ENCODE results near the gene AMPD2.

The AMPD2 gene

GRCh38 chr1:109595531-109595930 lies 24.1 kb upstream of the AMPD2 start:
- H3K27ac Mint-ChIP-seq, result no peak overlapping the region
- H3K27me3 Mint-ChIP-seq (ENCODE audit: low read depth, poor library complexity), result no peaks in the 10 kb centered on the region
- no peak for DNase-seq
- peaks cover 60% of the 10 kb centered on the region for H3K36me3 Mint-ChIP-seq (ENCODE audit: low read depth)
- no peak overlapping the region for H3K4me3 Mint-ChIP-seq
- no peak for TF ChIP-seq CTCF (IDR thresholded peaks at IDR 0.05)
- no peaks in the 10 kb centered on the region for H3K4me1 Mint-ChIP-seq
- H3K9me3 Mint-ChIP-seq, result no peaks in the 10 kb centered on the region

DNA sequence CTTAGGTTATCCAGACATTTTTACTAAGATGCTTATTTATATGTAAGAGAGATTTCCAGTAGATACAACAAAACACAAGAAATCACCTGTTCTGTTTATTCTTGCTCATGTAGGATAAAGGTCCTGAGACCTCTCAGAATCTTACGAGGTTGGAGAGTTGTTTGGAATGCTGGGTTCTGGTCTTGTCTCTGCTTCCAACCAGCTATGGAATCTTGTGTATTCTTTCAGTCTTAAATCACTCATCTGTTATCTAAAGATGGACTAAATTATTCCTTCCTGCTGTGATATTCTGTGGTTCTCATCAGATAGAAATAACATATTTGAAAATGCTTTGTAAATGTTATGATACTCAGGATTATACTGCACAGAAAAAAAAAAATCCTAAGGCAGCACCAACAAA lies 21.5 kb upstream of the AMPD2 start:
- Mint-ChIP-seq H3K4me1 (no peaks in the 10 kb centered on the region), H3K9me3 (no peaks in the 10 kb centered on the region), H3K27ac (no peak overlapping the region), H3K27me3 (ENCODE audit: low read depth, poor library complexity) (peaks cover 3% of the 10 kb centered on the region), H3K36me3 (ENCODE audit: low read depth) (peaks cover 50% of the 10 kb centered on the region), H3K4me3 (no peak overlapping the region)
- no peak for DNase-seq
- no peak for TF ChIP-seq CTCF (IDR thresholded peaks at IDR 0.05)

- no peaks in the 10 kb centered on the region for H3K9me3 Mint-ChIP-seq
- peaks cover 45% of the 10 kb centered on the region for H3K36me3 Mint-ChIP-seq (ENCODE audit: low read depth)
- no peak overlapping the region for H3K4me3 Mint-ChIP-seq
- DNase-seq, result no peak
- peak; percentile 19 for TF ChIP-seq CTCF (IDR thresholded peaks at IDR 0.05)
- H3K27me3 Mint-ChIP-seq (ENCODE audit: low read depth, poor library complexity), result peaks cover 3% of the 10 kb centered on the region
- no peaks in the 10 kb centered on the region for H3K4me1 Mint-ChIP-seq
- no peak overlapping the region for H3K27ac Mint-ChIP-seq
Observed at GRCh38 chr1:109598655-109599054, 21.0 kb upstream of the AMPD2 start.

DNA sequence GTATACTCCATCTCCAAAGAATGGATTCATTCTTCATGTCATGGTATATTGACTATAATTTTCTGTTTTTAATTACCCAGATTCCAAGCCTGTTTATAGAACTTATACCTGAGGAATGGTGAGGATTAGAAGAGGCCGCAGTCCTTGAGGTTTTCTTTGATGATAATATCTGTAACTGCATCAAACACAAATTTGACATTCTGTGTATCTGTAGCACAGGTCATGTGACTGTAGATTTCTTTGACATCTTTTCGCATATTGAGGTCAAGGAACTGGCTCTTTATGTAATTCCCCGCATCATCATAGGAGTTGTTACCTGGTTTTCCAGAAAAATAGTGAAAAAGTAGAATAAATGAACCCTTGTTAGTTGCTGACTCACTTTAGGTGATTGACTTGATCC lies 16.4 kb upstream of the AMPD2 start:
- Mint-ChIP-seq H3K36me3 (ENCODE audit: low read depth) (peaks cover 19% of the 10 kb centered on the region), H3K4me1 (no peaks in the 10 kb centered on the region), H3K27me3 (ENCODE audit: low read depth, poor library complexity) (peaks cover 3% of the 10 kb centered on the region), H3K27ac (no peak overlapping the region), H3K4me3 (no peak overlapping the region), H3K9me3 (no peaks in the 10 kb centered on the region)
- TF ChIP-seq CTCF (IDR thresholded peaks at IDR 0.05), result no peak
- no peak for DNase-seq

- no peaks in the 10 kb centered on the region for H3K36me3 Mint-ChIP-seq (ENCODE audit: low read depth)
- TF ChIP-seq CTCF (IDR thresholded peaks at IDR 0.05), result no peak
- H3K4me3 Mint-ChIP-seq, result no peak overlapping the region
- no peak for DNase-seq
- no peak overlapping the region for H3K27ac Mint-ChIP-seq
- H3K9me3 Mint-ChIP-seq, result no peaks in the 10 kb centered on the region
- peaks cover 1% of the 10 kb centered on the region for H3K4me1 Mint-ChIP-seq
- peaks cover 9% of the 10 kb centered on the region for H3K27me3 Mint-ChIP-seq (ENCODE audit: low read depth, poor library complexity)
Observed at GRCh38 chr1:109605381-109605780, 14.3 kb upstream of the AMPD2 start.

GRCh38 chr1:109609881-109610280 lies 9.8 kb upstream of the AMPD2 start:
- no peak overlapping the region for H3K4me3 Mint-ChIP-seq
- TF ChIP-seq CTCF (IDR thresholded peaks at IDR 0.05), result no peak
- H3K27me3 Mint-ChIP-seq (ENCODE audit: low read depth, poor library complexity), result peaks cover 14% of the 10 kb centered on the region
- no peaks in the 10 kb centered on the region for H3K9me3 Mint-ChIP-seq
- H3K36me3 Mint-ChIP-seq (ENCODE audit: low read depth), result no peaks in the 10 kb centered on the region
- no peak for DNase-seq
- H3K27ac Mint-ChIP-seq, result no peak overlapping the region
- H3K4me1 Mint-ChIP-seq, result peaks cover 34% of the 10 kb centered on the region

Data from nephron progenitor cell (in vitro differentiated cells).